ENCODE results near the gene RELT.

Gene RELT, protein sequence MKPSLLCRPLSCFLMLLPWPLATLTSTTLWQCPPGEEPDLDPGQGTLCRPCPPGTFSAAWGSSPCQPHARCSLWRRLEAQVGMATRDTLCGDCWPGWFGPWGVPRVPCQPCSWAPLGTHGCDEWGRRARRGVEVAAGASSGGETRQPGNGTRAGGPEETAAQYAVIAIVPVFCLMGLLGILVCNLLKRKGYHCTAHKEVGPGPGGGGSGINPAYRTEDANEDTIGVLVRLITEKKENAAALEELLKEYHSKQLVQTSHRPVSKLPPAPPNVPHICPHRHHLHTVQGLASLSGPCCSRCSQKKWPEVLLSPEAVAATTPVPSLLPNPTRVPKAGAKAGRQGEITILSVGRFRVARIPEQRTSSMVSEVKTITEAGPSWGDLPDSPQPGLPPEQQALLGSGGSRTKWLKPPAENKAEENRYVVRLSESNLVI

DNA sequence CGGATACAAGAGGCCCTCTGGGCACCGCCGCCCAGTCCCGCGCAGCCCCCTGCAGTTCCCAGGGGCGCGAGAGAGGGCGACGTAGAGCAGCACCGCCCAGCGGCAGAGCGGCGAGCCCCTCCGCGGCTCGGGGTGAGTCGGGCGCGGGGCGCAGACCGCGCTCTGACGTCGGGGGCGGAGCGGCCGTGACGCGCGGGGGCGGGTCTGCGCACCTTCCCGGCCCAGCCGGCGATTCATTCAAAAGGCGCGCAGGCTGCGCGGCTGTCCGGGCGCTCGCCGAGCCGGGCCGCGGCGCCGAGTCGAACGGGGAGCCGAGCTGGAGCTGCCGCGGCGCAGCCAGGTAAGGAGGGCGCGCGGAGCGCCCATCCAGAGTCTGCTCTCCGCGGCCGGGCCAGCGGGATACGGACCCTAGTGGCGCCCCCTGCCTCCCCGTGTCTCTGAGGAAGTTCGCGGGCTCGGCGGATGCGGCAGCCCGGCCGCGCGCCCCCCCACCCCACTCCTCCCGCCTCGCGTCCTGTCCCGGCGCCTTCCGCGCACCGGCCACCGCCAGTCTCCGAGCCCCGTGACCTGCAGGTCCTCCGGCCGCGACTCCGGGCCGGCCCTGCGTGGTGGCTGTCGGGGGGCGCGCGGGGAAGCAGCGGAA is at the start of gene RELT:
Gene RELT, plus strand, starts transcription at position 240 of the 643 bp plus-strand sequence. CDS start 12,738 bp downstream, outside the sequence.
- DNase-seq, result peak; percentile 63 to 94 (median 88)
- intact Hi-C loops (cut with DNase I), result no loop called here

DNA sequence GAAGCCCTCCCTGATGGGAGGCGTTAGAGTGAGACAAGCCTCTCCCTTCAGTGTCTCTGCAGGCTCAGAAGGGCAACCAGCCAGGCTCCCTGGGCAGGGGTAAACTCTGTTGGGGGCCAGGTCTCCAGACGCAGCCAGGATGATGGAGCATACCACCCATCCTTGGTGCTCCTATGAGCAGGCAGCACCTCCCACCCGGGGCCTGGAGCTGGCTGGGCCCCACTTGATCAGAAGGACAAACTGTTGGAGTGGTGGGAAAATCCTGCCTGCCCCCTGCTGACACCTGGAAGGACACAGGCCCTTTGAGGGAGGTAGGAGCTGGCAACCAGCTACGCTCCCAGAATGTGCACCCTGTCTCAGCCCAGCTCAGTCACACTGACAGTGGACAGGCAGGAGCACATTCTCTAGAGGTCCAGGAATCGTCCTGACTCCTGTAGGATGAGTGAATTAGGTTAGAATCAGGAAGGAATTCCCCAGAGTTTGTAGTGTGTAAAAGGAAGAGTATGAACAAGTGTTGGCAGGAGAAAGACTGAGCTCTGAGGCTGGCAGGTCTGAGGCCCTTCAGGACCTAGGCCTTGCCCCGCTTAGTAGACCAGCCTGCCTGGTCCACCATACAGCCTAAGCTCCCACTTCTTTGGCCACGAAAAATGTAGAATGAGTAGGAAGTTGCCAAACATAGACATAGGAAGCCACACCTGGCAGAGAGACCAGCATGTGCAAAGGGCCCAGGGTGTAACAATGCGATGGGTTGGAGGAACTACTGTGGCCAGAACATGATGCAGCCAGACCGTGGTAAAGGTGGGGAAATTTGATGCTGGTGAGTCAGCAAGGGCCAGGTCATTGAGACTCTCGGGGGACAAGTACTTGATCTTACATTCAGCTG is 49.0 kb upstream of the RELT start:
- intact Hi-C loops (cut with DNase I), result no loop called here

DNA sequence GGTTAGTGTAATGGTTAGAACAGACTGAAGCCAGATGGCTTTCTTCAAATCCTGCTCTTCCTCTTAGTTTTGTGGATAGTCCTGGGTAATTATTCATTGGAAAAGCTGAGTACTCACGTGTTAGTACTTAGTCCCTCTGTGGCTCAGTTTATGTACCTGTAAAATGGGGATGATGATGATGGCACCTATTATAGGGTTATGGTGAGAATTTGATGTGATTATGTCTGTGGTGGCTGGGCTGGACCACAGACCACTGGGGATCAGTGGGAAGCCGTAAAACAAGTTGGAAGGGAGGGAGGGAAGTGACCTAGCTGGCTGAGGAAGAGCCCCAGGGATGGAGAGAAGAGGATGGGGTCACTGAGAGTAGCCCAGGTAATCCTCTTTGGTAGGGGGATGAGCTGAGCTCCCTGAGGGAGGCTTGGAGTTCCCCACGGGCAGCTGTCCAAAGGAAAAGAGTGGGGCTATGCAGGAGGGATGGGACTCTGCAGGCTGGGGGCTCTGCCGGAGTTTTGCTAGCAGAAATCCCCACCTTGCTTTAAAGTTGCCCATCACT is 48.3 kb upstream of the RELT start:
- intact Hi-C loops (cut with DNase I), result no loop called here
- DNase-seq, result no peak

More for the DNA sequence above, 49.0 kb upstream of the RELT start:
- no peak for DNase-seq

DNA sequence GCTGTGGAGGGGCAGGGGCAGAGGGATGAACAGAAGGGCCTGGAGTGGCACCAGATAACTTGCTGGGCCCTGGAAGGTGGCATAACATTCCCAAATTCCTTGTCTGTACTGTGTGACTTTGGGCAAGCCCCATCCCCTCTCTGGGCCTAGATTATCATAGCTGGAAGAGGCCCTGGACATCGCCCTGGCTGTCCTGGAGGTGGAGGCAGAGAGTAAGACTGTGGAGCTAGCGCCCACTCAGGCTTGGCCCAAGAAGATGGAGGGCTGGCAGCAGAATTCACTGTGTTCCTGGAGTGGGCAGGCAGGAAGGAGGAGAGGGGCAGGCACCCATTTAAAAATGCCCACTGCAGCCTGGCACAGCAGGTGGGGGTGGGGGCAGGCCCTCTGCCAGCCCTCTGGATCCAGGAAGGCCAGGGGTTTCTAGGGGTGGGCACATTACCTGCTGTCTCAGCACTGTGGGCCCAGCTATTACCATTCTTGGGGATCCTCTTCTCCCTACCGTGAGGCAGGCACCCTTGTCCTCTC is 45.6 kb upstream of the RELT start:
- DNase-seq, result no peak
- intact Hi-C loops (cut with DNase I), result no loop called here

DNA sequence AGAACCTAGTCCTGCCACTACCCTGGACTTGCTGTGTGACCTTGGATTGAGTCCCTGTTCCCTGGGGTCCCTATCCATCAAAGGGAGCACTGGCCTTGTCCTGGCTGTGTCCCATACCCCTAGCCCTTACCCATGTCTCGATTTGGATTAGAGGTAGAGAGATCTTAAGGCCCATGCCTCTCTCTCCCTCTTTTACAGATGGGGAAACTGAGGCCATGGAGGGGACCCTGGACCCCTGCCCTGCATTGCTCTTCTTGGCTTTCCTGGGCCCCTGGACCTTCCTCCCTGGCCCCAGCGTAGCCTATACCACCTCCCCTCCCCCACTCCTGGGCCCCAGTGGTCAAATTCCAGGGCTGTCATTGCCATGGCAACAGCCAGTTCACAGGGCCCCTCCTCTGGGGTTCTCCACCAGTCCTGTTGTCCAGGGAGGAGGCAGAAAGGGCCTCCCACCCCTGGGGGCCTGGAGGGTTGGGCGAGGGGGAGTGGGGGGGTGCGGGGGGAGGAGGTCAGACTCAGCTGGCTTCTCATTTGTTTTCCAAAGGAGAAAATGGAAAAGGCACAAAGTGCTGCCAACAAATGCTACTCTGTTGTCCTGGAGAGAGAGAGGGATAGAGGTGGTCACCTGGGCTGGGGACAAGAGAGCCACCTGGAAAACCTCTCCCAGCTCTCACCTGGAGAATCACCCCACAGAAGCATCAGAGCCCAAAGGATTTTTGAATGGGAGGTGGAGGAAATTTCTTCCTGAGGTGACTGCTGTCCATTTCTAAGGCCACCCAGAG is 44.9 kb upstream of the RELT start:
- no peak for DNase-seq
- intact Hi-C loops (cut with DNase I), result no loop called here

DNA sequence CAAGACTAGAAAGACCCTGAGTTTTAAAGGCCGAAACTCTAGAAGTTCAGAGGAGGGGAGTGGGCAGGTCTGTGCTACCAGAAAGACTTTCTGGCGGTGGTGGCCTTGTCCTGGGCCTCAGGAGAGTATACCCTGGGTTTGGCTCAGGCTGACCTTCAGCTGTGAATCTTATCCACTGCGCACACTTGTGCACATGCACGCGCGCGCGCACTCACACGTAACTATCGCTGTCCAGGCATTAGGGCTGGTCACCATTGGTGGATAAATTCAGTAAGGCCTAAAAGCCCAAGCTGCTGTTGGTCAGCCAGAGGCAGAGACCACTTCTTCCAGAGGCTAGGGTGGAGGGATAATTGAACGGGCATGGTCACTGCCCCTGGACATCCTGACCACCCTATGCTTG is 43.0 kb upstream of the RELT start:
- intact Hi-C loops (cut with DNase I), result no loop called here

DNA sequence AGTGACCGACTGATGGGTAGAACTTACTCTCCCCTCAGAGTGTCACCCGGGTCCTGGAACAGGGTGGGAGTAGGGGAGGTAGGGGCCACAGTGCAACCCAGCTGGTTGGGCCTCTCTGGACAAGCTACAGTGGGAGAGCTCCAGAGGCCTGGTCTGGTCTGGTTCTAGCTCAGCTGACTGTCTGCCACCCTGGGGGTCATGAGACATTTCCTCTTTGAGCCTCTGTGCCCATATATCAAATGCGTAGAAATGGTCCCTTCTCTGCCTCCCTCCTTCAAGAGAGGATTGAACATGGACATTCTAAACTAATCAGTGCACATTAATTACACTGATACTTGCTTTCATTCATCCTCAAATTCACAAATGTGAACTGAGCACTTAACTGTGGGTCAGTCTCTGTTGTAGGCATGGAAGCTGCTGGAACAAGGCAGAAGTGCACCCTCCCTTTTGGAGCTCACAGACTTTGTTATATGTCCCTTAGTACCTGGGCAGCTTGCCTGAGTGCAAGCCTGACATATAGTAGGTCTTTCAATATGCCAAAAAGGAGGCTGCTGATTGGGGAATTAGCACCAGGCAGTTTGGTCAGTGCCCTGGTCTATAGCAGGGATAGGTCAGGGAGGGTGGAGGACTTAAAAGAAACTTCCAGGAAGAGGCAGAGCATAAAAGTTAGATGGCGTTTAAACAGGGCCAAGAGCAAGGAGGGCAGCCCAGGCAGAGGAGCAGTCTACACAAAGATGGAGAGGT is 42.4 kb upstream of the RELT start:
- intact Hi-C loops (cut with DNase I), result no loop called here
- DNase-seq, result no peak

More for the DNA sequence above, 43.0 kb upstream of the RELT start:
- DNase-seq, result no peak

DNA sequence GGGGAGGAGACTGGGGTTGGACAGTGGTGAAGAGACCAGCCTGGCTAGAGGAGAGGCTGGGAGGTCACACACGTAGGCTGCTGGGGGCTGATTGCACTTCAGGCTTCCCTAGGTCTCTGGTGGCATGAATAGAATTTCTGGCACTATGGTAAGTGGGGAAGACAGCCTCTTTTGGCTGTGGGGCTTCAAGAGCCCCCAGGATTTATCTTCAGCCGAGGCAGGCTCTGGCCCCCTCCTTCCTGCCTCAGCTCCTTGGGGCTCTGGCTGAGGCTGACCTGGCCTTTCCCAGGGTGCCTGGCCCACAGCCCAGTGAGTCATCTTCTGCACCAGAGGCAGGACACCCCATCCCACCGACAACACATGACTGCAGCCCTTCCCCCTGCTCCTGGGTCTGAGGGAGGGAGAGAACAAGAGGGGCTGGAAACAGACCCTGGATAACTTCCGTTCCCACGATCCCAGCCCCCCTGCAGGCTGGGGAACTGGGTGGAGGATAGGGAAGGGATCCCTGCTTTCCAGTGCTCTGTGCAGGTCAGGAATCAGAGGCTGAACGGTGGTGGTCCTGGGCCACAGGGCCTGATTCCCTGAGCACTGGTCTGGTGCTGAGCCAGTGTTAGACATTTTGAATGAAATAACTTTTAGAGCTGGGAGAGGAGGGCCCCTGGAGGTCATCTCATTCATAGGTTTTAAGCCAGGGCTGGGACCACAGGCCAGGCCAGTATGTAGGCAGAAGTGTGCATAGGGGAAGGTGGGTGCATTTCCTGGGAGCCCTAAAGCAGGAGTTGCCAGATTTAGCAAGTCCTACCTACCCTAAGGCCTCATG is 41.6 kb upstream of the RELT start:
- peak in 4 of 42 donors; percentile 51 to 69 (median 64) for DNase-seq
- intact Hi-C loops (cut with DNase I), result loop anchor here (1.0 kb wide), 1 partner anchor 28 kb away; no protein-coding TSS in a partner anchor

DNA sequence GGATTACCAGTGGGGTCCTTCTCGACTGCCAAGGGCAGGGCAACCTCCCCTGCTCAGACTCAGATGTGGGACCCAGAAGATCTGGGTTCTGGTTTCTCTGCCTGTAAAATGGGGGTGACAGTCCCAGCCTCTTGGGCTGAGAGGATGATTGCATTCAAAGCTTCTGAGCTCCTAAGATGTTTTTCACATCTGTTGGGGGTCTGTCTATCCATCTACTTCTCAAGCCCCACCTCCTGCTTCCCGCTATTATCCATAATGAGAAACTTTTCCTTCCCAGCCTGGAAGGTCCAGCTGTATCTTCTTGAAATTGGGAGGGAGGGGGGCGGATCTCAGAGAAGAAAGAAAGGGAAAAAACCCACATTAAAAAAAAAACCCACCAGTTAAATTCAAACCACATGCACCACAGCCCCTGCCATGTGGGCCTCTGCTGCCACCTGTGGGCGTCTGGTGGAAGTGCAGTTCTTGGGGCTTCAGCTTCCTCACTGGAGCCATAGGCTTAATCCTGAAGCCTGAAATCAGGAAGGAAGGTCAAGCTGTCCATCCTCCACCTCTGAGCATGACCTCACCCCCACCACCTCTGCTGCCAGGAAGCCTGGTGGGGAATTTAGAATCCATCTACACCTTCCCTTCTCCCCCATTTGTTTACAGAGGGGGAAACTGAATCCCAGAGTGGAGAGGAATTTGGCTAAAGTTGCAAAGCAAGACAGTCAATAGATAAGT is 40.8 kb upstream of the RELT start:
- intact Hi-C loops (cut with DNase I), result loop anchor here (1.0 kb wide), 1 partner anchor 29 kb away; no protein-coding TSS in a partner anchor
- peak in 41 of 42 donors; percentile 78 to 96 (median 89) for DNase-seq

DNA sequence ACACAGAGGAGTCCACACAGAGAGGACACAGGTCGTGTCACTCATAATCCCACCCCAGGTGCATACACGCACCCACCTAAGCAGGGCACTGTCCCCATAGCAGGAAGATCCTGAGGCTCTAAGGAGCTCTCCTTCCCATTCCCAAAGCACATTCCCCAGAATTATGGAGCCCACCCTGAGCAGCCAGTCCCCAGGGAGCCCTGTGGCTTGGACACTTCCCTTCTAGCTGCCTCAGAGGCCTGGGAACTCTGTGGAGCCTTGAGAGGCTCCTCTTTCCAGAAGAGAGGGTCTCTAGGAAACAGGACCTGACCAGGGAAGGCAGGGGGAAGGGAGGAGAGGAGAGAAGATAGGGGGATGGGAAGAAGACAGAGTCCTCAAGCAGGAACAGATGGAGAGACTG is 38.4 kb upstream of the RELT start:
- DNase-seq, result no peak
- intact Hi-C loops (cut with DNase I), result no loop called here

DNA sequence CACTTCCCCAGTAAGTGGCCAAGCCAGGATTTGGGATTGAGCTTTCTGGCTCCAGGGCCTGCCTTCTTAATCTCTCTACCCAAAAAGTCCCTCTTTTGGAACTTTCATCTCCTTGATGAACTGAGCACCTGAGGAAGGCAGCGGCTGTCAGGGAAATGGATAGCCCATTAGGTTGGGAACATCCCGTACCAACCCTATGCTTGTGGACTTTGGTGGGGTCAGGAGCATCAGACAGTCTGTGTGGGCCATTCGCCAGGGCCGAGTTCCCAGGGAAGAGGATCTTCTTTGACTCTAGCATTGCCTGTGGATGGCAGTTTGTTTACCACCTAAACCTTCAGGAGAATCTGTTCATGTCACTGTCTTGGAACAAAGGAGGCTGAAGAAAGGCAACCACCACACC is 37.9 kb upstream of the RELT start:
- DNase-seq, result no peak
- intact Hi-C loops (cut with DNase I), result no loop called here

DNA sequence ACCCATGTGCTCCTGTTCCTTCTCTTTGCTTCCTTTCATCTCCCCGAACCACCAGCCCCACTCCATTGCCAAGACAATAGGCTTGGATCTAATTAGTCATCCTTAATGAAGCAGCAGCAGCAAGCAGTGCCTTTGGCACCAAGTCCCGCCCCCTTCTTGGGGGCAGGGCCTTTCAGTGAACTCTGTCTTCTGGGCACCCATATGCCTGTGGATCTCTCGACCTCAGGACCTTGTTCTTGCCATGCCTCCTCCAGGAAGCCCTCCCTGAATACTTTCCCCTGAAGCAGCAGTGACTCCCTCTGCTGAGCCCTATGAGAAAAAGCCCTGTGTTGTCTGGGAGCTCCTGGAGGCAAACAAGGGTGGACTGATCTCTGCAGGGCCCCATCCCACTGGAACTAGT is 36.0 kb upstream of the RELT start:
- intact Hi-C loops (cut with DNase I), result no loop called here

DNA sequence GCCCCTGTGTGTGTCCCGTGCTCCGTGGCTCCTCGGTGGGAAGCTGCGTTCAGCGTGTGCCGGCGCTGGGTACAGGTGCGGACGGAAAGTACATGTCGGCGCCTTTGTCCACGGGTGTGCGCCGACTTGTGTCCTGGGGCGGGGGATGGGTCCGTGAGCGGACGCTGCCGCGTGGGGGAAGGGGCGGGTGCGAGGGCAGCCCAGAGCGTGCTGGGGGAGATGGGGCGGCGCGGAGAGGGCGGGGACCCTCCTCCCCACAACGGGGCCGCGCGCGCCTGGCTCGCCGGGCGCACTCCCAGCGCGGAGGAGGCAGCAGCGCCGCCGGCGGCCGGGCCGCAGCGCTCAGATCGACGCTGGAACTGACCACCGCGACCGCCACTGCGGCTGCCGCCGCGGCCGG is 33.6 kb upstream of the RELT start:
- intact Hi-C loops (cut with DNase I), result no loop called here
- peak in 27 of 42 donors; percentile 25 to 72 (median 54) for DNase-seq

More for the DNA sequence above, 36.0 kb upstream of the RELT start:
- no peak for DNase-seq

DNA sequence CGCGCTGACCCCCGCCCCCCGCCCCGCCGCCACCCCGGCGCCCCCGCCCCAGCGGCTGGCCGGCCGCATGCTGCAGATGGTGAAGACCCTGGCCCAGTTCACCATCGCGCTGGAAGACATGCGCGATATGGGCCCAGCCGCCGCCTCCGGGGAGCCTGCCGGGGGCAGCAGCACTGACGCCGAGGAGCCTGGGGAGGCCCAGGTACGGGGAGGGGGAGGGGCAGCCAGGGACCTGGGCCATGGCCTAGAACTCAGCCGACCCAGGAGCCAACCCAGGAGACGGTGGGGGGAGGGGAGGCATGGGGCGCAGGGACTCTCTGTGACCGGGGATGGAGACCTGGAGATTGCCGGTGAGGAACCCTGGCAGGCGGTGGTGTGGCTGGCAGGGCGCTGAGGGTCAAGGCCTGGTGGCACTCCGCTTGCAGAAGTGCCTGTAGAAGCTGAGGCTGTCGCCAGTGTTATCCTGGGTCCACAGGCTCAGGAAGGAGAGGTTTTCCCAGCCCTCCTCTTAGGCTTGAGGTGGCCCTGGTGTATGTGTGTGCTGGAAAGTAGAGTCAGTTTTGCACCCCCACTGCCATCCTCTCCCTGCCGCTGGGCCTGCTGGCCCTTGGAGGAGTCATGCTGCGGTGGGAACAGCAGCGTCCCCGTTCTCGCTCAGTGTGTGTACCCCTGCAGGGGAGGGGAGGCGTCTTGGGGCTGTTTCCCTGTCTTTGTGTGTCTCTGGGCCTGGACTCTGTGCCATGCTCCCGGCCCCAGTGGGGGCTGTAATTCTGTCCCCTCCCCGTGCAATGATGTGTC is 32.9 kb upstream of the RELT start:
- intact Hi-C loops (cut with DNase I), result no loop called here
- DNase-seq, result peak in 18 of 42 donors; percentile 25 to 66 (median 49)

DNA sequence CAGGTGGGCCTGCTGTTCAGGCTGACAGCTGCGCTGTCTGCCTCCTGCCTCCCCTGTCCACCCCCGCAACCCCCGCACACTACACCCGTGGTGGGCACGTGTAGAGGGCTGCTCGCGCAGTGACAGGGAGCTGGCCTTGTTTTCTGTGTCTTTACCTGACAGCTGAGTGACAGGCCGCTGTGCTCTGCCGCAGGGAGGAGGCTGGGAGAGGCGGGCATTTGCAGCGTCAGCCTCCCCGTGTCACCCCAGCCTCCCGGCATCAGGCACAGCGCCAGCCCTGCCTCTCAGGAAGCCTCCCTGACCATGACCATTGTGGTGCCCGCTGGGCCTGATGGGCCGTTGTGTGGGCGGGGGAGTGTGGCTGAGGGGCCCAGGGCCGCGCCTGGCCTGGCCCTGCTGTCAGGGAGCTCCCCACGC is 32.0 kb upstream of the RELT start:
- intact Hi-C loops (cut with DNase I), result no loop called here
- DNase-seq, result peak; percentile 57 to 93 (median 84)
